Thoracic aorta (tissue), 2 donors: ENCODE data around the gene NECTIN1. TPM values are rescaled to one million over a fixed set of nuclear protein-coding genes. Genes with fewer than 3 reads are reported as not detected.

Experiments
- ATAC-seq: fragments of 150-250 bp; one replicate; pipeline ENCODE4 v1.8.0; 2017; ENCODE audit warnings: low read depth; ENCODE audit not compliant: insufficient number of reproducible peaks, low FRiP score
- DNase-seq: peaks from one replicate; pipeline ENCODE4 v3.0.0-alpha.2; 2020; ENCODE audit warnings: low spot score
- H3K27ac ChIP-seq, 2 donors: fragments of 200-600 bp; sonication (generic); 1 replicate in 1 of 2; 2 replicates in 1 of 2; pipeline ENCODE4 v1.5.1; 2016; ENCODE audit warnings: mild to moderate bottlenecking in 2 of 2, moderate library complexity in 2 of 2
- H3K27me3 ChIP-seq: fragments of 200-600 bp; sonication (generic); replicated peaks from 2 replicates; pipeline ENCODE4 v1.6.0; 2016; ENCODE audit warnings: mild to moderate bottlenecking; ENCODE audit not compliant: insufficient read depth
- H3K36me3 ChIP-seq: fragments of 200-600 bp; sonication (generic); one replicate; pipeline ENCODE4 v1.5.1; 2016
- H3K4me1 ChIP-seq, 2 donors: fragments of 200-600 bp; sonication (generic); 1 replicate in 1 of 2; 2 replicates in 1 of 2; pipeline versions ENCODE4 v1.5.1 to v1.6.0; 2016; ENCODE audit warnings: low read depth in 2 of 2, mild to moderate bottlenecking in 1 of 2; ENCODE audit not compliant: control insufficient read depth in 1 of 2
- H3K4me3 ChIP-seq: fragments of 200-600 bp; sonication (generic); 2 replicates; pipeline ENCODE4 v1.5.1; 2016; ENCODE audit warnings: mild to moderate bottlenecking
- H3K9me3 ChIP-seq: fragments of 200-600 bp; sonication (generic); 2 replicates; pipeline ENCODE4 v1.5.1; 2016
- CTCF ChIP-seq: fragments of 200-600 bp; sonication (generic); IDR thresholded peaks from one replicate; pipeline ENCODE4 v1.5.1; 2019; ENCODE audit warnings: antibody characterized with exemption
- total RNA-seq, 2 donors: library from RNA; depleted of rRNA; stranded (reverse); fragments of >200 nt; gene quantifications; one replicate each; pipeline versions ENCODE4 v1.1.0 to v1.2.3, GENCODE V29; 2016

Gene NECTIN1
- total RNA-seq, 2 donors from 2014 or later, result 4.2 to 4.4 TPM

GRCh38 chr11:119659971-119660723 is 68.9 kb downstream of the NECTIN1 start:
- Histone ChIP-seq H3K27me3 (no peaks in the 10 kb centered on the region), H3K4me1 (no peaks in the 10 kb centered on the region), H3K36me3 (no peaks in the 10 kb centered on the region), H3K27ac (no peak overlapping the region), H3K4me3 (no peak overlapping the region), H3K9me3 (no peaks in the 10 kb centered on the region)
- TF ChIP-seq CTCF, result no peak
- ATAC-seq (no peak), DNase-seq (no peak)

GRCh38 chr11:119652907-119653659 is 75.9 kb downstream of the NECTIN1 start:
- H3K27ac ChIP-seq, result no peak overlapping the region
- H3K36me3 ChIP-seq, result no peaks in the 10 kb centered on the region
- no peaks in the 10 kb centered on the region for H3K4me1 ChIP-seq
- H3K9me3 ChIP-seq, result no peaks in the 10 kb centered on the region
- no peak overlapping the region for H3K4me3 ChIP-seq
- no peaks in the 10 kb centered on the region for H3K27me3 ChIP-seq
- TF ChIP-seq CTCF, result no peak
- DNase-seq, result no peak
- no peak for ATAC-seq

- ATAC-seq, result no peak
- DNase-seq, result no peak
- no peaks in the 10 kb centered on the region for H3K36me3 ChIP-seq
- H3K27ac ChIP-seq, result no peak overlapping the region
- H3K9me3 ChIP-seq, result no peaks in the 10 kb centered on the region
- no peaks in the 10 kb centered on the region for H3K4me1 ChIP-seq
- no peak for TF ChIP-seq CTCF
- no peaks in the 10 kb centered on the region for H3K27me3 ChIP-seq
- H3K4me3 ChIP-seq, result no peak overlapping the region
Observed at GRCh38 chr11:119651802-119652584, 77.0 kb downstream of the NECTIN1 start.

- DNase-seq (no peak), ATAC-seq (no peak)
- no peaks in the 10 kb centered on the region for H3K9me3 ChIP-seq
- no peak overlapping the region for H3K27ac ChIP-seq
- no peaks in the 10 kb centered on the region for H3K27me3 ChIP-seq
- H3K36me3 ChIP-seq, result no peaks in the 10 kb centered on the region
- no peak overlapping the region for H3K4me3 ChIP-seq
- no peak for TF ChIP-seq CTCF
- H3K4me1 ChIP-seq, result no peaks in the 10 kb centered on the region
Observed at GRCh38 chr11:119650251-119650650, 78.7 kb downstream of the NECTIN1 start.

- Histone ChIP-seq H3K9me3 (no peaks in the 10 kb centered on the region), H3K36me3 (no peaks in the 10 kb centered on the region), H3K27me3 (no peaks in the 10 kb centered on the region), H3K27ac (no peak overlapping the region), H3K4me1 (no peaks in the 10 kb centered on the region), H3K4me3 (no peak overlapping the region)
- DNase-seq, result no peak
- ATAC-seq, result no peak
- no peak for TF ChIP-seq CTCF
Observed at GRCh38 chr11:119647254-119647653, 81.7 kb downstream of the NECTIN1 start.
